ENCODE data around the gene RNF167. TPM values are rescaled to one million over a fixed set of nuclear protein-coding genes. Genes with fewer than 3 reads are reported as not detected.

Gene RNF167
- total and polyA plus RNA-seq, 4 donors: 15.9 to 72.6 (median 24.4) TPM

GRCh38 chr17:4978726-4979125, 38.7 kb downstream of the RNF167 start:
- Histone ChIP-seq H3K27ac (ENCODE audit: low read depth in 1 of 2, low read length in 2 of 2) (no peak overlapping the region), H3K9me3 (ENCODE audit: control insufficient read depth in 4 of 4, low read length in 3 of 4) (no peaks in the 10 kb centered on the region), H3K4me1 (ENCODE audit: control insufficient read depth in 4 of 4, insufficient read depth in 4 of 4, low read length in 3 of 4) (peaks cover 0 to 8% (median 3%) of the 10 kb centered on the region in 4 donors), H3K27me3 (ENCODE audit: control insufficient read depth in 4 of 4, insufficient read depth in 4 of 4, low read length in 3 of 4) (no peaks in the 10 kb centered on the region), H3K36me3 (ENCODE audit: control insufficient read depth in 4 of 4, insufficient read depth in 3 of 4, low read depth in 1 of 4, low read length in 3 of 4) (peaks cover 10 to 38% (median 20%) of the 10 kb centered on the region in 4 donors), H3K9ac (ENCODE audit: low read depth in 1 of 2, low read length in 2 of 2) (no peak overlapping the region), H3K4me3 (ENCODE audit: low read depth in 1 of 3, low read length in 3 of 3) (no peak overlapping the region)
- no peak for TF ChIP-seq SP1 (IDR thresholded peaks at IDR 0.05)
- TF ChIP-seq NR2F2 (IDR thresholded peaks at IDR 0.05): no peak
- TF ChIP-seq EGR1 (IDR thresholded peaks at IDR 0.05; ENCODE audit: low read depth in 2 of 2): no peak
- TF ChIP-seq CTCF (IDR thresholded peaks at IDR 0.05; ENCODE audit: low read depth, low read length, missing input control): no peak
- no peak for TF ChIP-seq HNF4A (conservative IDR thresholded peaks at IDR 0.05)
- no peak for TF ChIP-seq HNF4G (IDR thresholded peaks at IDR 0.05)
- TF ChIP-seq, protein P1, sequence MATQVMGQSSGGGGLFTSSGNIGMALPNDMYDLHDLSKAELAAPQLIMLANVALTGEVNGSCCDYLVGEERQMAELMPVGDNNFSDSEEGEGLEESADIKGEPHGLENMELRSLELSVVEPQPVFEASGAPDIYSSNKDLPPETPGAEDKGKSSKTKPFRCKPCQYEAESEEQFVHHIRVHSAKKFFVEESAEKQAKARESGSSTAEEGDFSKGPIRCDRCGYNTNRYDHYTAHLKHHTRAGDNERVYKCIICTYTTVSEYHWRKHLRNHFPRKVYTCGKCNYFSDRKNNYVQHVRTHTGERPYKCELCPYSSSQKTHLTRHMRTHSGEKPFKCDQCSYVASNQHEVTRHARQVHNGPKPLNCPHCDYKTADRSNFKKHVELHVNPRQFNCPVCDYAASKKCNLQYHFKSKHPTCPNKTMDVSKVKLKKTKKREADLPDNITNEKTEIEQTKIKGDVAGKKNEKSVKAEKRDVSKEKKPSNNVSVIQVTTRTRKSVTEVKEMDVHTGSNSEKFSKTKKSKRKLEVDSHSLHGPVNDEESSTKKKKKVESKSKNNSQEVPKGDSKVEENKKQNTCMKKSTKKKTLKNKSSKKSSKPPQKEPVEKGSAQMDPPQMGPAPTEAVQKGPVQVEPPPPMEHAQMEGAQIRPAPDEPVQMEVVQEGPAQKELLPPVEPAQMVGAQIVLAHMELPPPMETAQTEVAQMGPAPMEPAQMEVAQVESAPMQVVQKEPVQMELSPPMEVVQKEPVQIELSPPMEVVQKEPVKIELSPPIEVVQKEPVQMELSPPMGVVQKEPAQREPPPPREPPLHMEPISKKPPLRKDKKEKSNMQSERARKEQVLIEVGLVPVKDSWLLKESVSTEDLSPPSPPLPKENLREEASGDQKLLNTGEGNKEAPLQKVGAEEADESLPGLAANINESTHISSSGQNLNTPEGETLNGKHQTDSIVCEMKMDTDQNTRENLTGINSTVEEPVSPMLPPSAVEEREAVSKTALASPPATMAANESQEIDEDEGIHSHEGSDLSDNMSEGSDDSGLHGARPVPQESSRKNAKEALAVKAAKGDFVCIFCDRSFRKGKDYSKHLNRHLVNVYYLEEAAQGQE (IDR thresholded peaks at IDR 0.05): no peak
- TF ChIP-seq FOXA2 (IDR thresholded peaks at IDR 0.05): no peak
- TF ChIP-seq ZBTB33 (IDR thresholded peaks at IDR 0.05): no peak
- TF ChIP-seq RAD21 (IDR thresholded peaks at IDR 0.05): no peak
- no peak for TF ChIP-seq FOXA1 (IDR thresholded peaks at IDR 0.05)
- TF ChIP-seq YY1 (IDR thresholded peaks at IDR 0.05): no peak
- no peak for TF ChIP-seq MAX (IDR thresholded peaks at IDR 0.05)
- no peak for TF ChIP-seq GABPA (IDR thresholded peaks at IDR 0.05 in 1 of 2, conservative IDR thresholded peaks at IDR 0.05 in 1 of 2)
- TF ChIP-seq ATF3 (IDR thresholded peaks at IDR 0.05): no peak
- no peak for TF ChIP-seq TAF1 (conservative IDR thresholded peaks at IDR 0.05)
- no peak for TF ChIP-seq JUND (IDR thresholded peaks at IDR 0.05)
- no peak for TF ChIP-seq RXRA (IDR thresholded peaks at IDR 0.05)
- DNase-seq (ENCODE audit: low spot score): no peak

All from liver (tissue), 9 donors.